Retina (tissue), 1 donor: Measurements from ENCODE around the gene FGD3.

Source experiments
- DNase-seq: peaks from one replicate; pipeline ENCODE4 v3.0.0-alpha.2; 2016

FGD3 gene

GRCh38 chr9:92954886-92955285 is 7.6 kb downstream of the FGD3 start:
- no peak for DNase-seq

DNA sequence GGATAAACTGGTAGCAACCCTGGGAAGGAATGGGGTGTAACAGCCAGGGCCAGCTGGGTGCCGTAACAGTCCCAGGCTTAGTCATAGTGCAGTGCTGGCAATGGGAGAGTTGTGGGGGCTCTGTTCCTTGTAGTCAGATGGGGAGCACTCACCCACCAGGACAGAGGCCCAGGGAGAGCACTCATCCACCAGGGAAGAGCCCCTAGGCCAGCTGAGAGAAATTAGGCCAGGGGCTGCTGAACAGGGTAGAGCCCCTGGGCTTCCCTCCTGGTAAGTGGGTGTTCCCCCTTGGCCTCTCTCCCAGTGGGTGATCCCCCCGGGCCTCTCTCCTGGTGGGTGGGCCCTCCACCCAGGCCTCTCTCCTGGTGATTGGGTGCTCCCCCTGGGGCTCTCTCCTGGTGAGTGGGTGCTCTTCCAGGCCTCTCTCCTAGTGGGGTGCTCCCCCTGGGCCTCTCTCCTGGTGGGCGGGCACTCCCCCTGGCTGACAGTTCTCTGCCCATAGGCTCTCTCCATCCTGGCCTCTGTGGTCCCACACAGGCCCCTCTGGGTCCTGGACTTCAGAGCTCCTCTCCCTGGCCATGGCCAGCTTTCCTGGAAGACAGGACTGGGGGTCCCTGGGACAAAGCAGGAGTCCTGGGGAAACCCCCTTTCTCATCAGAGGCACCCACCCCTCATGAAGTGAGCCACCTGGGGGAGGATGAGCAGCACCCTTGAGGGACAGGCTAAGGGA is 13.4 kb downstream of the FGD3 start:
- DNase-seq, result no peak

DNA sequence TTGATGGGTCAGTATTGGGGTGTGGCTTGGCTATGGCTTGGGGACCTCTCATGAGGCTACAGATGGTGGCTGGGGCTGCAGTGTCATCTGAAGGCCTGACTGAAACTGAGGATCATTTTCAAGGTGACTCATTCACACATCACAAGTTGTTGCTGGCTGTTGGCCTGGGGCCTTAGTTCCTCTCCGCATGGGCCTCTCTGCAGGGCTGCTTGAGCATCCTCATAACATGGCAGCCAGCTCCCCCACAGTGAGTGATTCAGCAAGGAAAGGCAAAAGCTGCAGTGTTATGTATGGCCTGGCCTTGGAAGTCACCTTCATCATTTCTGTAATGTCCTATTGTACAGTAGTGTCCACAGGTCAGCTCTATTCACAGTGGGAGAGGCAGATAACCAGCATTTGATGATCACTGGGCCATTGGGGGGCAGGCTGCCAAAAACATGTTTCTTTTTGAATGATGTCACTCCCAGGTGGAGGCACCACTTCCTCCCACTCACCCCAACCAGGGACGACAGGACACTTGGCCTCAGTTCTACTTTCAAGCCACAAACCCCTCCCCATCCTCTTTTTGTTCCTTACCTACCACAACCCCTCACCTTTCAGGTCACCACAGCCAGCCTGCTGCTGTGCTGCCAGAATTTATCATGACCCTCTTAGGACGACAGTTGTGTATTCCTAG is 14.4 kb downstream of the FGD3 start:
- DNase-seq, result no peak

GRCh38 chr9:92962303-92962649 is 15.0 kb downstream of the FGD3 start:
- DNase-seq, result no peak

DNA sequence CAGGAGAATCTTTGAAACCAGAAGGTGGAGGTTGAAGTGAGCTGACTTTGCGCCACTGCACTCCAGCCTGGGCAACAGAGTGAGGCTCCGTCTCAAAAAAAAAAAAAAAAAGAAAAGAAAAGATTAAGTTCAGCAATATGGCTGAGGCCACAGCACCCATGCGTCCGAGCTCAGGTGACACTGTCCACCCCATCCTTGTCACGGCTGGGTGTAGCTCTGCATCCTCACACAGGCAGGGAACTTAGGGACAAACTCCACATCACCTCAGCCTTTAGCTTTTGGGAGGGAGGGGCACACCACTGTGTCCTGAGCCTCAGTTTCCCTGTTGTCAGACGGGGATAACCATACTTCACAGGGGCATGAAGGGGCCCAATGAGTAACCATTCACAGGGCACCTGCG is 15.5 kb downstream of the FGD3 start:
- DNase-seq, result no peak

DNA sequence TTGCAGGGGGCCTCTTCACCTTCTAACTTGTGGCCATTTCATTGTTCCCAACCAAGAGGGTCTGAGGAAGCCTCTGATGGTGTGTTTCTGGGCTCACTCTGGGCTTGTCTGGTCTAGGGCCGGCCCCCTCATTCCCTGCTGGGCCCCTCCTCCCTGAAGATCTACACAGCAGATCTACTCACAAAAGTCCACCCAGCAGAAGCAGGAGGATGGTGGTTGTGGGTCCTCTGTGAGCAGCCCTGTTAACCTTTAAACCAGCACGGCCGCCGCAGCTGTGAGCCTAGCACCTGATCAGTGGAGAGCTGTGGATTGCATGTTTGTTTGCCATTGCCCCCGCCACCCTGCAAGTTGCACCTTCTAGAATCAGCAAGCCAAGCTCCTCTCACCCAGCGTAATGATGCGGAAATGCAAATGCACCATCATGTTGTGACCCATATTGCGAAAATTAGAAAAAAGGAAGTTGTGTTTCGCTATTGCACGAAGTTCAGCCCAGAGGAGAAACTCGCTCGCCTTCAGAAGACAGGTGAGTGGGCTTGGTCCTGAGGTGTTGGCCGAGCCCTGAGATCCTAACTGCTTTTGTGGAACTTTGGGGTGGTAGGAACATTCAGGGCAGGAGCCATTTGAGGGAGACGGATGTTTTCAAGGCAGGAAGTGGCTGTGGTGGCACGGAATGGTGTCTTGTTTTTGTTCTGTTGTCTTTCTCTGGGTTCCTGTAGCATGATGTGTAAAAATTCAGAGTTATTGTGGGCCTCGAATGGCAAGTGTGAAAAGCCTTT is 16.7 kb downstream of the FGD3 start:
- no peak for DNase-seq

GRCh38 chr9:92964607-92965060 is 17.3 kb downstream of the FGD3 start:
- DNase-seq, result no peak

GRCh38 chr9:92965061-92965758 is 17.9 kb downstream of the FGD3 start:
- no peak for DNase-seq

- no peak for DNase-seq
These were observed 18.6 kb downstream of the FGD3 start for GRCh38 chr9:92965759-92966517.

DNA sequence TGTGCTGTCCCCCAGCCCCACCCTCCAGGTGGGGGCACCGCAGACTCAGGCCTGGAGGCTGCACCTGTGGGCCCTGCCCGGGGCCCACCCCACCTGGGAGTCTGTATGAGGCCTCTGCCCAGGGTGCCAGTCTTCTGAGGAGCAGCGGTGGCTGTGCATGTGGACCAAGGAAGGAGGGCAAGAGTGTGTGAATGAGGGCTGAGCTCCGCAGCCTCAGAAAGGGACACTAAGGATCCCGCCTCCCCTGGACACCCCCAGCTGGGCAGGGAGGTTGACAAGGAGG is 19.1 kb downstream of the FGD3 start:
- DNase-seq, result no peak

GRCh38 chr9:92968081-92968480 is 20.8 kb downstream of the FGD3 start:
- DNase-seq, result no peak

DNA sequence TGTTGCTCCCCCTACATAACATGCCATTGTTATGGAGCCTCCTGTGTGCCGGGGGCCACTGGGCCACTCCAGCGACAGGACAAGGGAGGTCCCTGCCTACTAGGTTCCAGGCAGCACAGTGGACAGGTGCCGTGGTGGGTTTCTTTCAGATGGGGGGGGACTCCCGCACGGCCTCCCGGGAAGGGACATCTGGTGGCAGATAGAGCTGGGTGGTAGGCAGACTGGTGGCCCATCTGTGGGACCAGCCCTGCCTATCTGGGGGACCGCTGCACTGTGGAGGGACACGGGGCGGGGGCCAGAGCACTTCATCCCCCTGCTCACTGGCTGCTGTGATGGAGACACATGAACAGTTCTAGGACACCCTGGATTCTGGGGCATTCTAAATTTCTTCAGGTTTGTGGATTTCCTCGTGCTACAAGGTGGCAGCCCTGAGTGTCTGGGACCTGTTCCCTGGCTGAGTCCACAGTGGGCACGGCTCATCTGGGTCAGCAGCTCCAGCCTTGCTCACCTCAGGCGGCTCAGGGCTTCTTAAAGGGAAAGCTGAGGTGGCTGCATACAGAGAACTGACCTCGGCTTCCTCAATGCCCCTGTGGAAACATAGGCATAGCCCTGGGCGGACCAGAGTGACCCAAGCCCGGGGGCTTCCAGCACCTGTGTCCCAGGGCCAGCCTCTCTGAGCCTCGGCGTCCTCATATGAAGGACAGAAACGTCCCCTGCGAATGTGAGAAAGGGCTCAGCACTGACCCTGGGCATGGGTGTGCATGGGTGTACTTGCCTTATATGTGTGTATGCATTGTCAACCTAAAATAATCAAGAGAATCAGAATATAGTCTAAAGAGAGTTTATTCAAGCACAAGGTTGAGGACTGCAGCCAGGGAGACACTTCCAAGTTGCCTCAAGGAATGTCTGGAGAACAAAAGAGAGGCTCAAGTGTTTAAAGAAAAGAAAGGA is 22.5 kb downstream of the FGD3 start:
- DNase-seq, result no peak

GRCh38 chr9:92970467-92970923 is 23.2 kb downstream of the FGD3 start:
- DNase-seq, result no peak

DNA sequence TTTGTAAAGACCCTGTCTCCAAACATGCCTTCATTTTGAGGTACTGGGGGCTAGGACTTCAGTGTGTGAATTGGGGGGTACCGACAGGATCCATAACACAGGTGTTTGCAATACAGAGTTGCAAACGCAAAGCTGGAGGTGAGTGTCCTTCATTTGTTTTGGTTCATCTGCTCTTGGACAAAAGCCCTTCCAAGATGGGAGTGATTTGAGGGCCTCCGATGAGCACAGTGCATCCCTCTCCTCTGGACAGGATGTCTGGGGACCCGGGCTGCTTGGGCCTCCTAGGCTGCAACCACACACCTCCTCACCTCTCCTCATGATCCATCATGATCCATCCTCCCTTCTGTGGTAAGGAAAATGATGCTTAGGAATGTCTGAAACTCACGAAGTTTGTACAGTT is 23.8 kb downstream of the FGD3 start:
- DNase-seq, result no peak

DNA sequence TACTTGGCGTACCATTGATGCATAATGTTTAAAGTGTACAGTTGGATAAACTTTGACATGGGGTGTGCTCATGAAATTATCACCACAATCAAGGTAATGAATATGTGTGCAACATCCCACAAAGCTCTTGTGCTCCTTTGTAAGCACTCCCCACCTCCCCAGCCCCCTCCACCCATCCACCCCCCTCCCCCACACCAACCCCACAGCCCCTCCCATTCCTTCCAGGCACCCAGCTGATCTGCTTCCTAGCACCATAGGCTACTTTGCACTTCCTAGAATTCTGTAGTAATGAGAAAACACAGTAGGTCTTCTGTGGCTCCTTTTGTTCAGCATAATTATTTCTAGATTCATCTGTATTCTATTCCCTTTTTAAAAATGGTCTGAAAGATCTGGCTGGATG is 24.5 kb downstream of the FGD3 start:
- no peak for DNase-seq

DNA sequence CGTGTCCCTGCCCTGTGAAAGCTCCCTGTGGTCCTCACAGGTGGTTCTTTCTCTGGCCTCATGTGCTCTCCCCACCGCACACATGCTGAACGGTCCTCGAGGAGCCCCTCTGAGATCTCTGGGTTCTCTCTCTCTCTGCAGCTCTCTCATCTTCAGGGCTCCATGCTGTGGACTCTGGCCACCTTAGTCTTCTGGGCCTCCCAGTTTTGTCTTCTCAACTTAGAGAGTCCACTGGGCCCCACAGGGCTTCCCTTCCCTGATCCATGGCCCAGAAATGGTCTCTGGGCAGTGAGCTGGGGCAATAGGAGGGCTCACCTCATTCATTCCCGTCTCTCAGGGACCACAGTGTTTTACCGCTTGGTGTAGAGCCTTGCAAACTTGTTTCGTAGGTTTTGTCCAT is 26.4 kb downstream of the FGD3 start:
- no peak for DNase-seq

GRCh38 chr9:92974161-92974661 is 26.9 kb downstream of the FGD3 start:
- DNase-seq, result no peak

GRCh38 chr9:92974761-92975755 is 27.7 kb downstream of the FGD3 start:
- DNase-seq, result no peak

- no peak for DNase-seq
These were observed 29.1 kb downstream of the FGD3 start for GRCh38 chr9:92976431-92976830.

DNA sequence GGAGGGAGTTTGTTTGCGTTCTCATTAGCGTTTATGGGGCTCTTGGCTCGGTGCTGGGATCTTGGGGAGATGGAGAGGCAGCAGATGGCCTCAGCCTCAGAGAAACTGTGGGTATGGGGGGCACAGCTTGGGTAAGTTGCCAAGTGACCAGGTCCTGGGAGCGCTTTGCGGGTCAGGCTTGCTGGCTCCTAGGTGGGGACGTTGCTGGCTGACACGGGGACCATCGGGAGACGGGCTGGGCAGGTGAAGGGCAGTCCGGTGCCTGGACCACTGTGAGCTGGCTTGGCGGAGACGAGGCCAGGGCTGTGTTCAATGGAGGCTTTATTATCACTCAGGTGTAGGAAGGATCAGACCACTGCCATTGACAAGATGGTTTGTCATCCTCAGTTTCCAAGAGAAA is 30.0 kb downstream of the FGD3 start:
- DNase-seq, result no peak
